Measurements from ENCODE around the gene PRKAG2.

DNA sequence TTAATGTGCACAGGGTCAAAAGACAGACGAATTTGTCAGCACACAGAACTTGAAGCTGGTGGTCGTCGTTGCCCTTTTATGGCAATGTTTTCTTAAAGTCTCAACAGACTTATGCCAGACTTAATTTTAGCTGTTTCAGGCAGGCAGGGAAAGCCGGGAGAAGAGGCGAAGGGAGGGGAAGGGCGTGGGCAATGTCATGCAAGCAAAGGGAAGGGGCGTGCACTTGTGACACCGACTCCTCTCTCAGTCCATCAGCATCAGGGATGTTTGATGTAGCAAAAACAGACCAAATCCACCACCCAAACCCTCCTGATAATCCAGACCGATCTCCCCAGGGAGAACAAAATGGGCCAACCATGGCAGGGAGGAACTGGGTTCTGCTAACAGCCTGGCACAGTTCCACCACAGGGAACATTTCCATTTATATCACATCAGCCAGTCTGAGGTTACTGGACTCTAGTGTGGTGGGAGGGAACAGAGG lies 239.1 kb downstream of the PRKAG2 start:
- TF ChIP-seq, protein P1, sequence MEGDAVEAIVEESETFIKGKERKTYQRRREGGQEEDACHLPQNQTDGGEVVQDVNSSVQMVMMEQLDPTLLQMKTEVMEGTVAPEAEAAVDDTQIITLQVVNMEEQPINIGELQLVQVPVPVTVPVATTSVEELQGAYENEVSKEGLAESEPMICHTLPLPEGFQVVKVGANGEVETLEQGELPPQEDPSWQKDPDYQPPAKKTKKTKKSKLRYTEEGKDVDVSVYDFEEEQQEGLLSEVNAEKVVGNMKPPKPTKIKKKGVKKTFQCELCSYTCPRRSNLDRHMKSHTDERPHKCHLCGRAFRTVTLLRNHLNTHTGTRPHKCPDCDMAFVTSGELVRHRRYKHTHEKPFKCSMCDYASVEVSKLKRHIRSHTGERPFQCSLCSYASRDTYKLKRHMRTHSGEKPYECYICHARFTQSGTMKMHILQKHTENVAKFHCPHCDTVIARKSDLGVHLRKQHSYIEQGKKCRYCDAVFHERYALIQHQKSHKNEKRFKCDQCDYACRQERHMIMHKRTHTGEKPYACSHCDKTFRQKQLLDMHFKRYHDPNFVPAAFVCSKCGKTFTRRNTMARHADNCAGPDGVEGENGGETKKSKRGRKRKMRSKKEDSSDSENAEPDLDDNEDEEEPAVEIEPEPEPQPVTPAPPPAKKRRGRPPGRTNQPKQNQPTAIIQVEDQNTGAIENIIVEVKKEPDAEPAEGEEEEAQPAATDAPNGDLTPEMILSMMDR (IDR thresholded peaks at IDR 0.05): no peak
- TF ChIP-seq POLR2A (IDR thresholded peaks at IDR 0.05): no peak
